ENCODE data around the gene MIB2. TPM values are rescaled to one million over a fixed set of nuclear protein-coding genes. Genes with fewer than 3 reads are reported as not detected.

The MIB2 gene
- total and polyA plus RNA-seq, 2 donors (not counting 1 experiment from before 2014, with no cell fraction given), result 7.1 to 74.3 TPM

GRCh38 chr1:1627829-1628753, 12.8 kb downstream of the MIB2 start:
- no peak overlapping the region for H3K4me2 ChIP-seq (ENCODE audit: extremely low read depth, insufficient read depth, low read length)
- H3K79me2 ChIP-seq (ENCODE audit: control insufficient read depth, insufficient read depth, low read length), result no peaks in the 10 kb centered on the region
- no peak overlapping the region for H3K27ac ChIP-seq (ENCODE audit: insufficient read depth, low read length)
- H3K36me3 ChIP-seq (ENCODE audit: control insufficient read depth, insufficient read depth, low read length), result peaks cover 8% of the 10 kb centered on the region
- no peak overlapping the region for H3K9ac ChIP-seq (ENCODE audit: insufficient read depth, low read length)
- H3K9me3 ChIP-seq (ENCODE audit: control insufficient read depth, insufficient read depth, low read depth, low read length), result no peaks in the 10 kb centered on the region
- no peak for TF ChIP-seq EZH2 (IDR thresholded peaks at IDR 0.05; ENCODE audit: low read length, missing control alignments)
- no peak for TF ChIP-seq CTCF (conservative IDR thresholded peaks at IDR 0.05 in 1 of 2, IDR thresholded peaks at IDR 0.05 in 1 of 2; ENCODE audit: low read depth in 1 of 2, low read length in 2 of 2)
- H3K4me1 ChIP-seq (ENCODE audit: control insufficient read depth, extremely low read depth, insufficient read depth, low read length), result no peaks in the 10 kb centered on the region
- H3K4me3 ChIP-seq (replicated peaks in 1 of 4; ENCODE audit: control extremely low read depth in 1 of 4, insufficient read depth in 1 of 4, low read depth in 3 of 4, low read length in 4 of 4), result no peak overlapping the region
- no peak for DNase-seq (ENCODE audit: low read depth in 2 of 2)
- no peaks in the 10 kb centered on the region for H4K20me1 ChIP-seq (ENCODE audit: control insufficient read depth, extremely low read depth, insufficient read depth, low read length)
- H2AFZ ChIP-seq (ENCODE audit: low read length), result no peak overlapping the region
- H3K27me3 ChIP-seq (ENCODE audit: control insufficient read depth, insufficient read depth, low read length), result peaks cover 6% of the 10 kb centered on the region

DNA sequence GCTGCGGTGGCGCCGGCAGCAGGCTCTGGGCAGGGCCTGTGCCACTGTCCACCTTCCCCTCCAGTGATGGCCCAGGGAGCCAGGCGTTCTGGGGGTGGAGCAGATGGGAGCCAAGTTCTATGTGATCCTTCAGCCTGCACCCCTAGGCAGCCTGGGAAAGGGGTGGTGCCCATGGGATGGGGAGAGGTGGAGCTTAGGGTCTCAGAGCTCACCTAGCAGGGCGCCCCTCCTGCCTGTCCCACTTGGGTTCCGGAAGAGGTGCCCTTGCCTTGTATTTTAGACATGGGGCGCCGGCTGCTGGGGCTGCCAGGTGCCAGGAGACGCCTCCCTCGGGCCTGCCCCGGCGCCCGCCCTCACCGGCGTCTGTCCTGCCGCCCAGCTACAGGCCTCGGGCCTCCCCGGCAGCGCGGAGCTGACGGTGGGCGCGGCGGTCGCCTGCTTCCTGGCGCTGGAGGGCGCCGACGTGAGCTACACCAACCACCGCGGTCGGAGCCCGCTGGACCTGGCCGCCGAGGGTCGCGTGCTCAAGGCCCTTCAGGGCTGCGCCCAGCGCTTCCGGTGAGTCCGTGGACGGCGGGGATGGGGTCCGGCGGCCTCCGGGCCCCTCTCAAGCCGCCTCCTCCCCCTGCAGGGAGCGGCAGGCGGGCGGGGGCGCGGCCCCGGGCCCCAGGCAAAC, 13.6 kb downstream of the MIB2 start:
- Histone ChIP-seq H3K79me2 (ENCODE audit: control insufficient read depth, insufficient read depth, low read length) (no peaks in the 10 kb centered on the region), H3K9ac (ENCODE audit: insufficient read depth, low read length) (no peak overlapping the region), H3K4me1 (ENCODE audit: control insufficient read depth, extremely low read depth, insufficient read depth, low read length) (no peaks in the 10 kb centered on the region), H3K9me3 (ENCODE audit: control insufficient read depth, insufficient read depth, low read depth, low read length) (no peaks in the 10 kb centered on the region), H3K27me3 (ENCODE audit: control insufficient read depth, insufficient read depth, low read length) (peaks cover 6% of the 10 kb centered on the region), H3K4me3 (replicated peaks in 1 of 4; ENCODE audit: control extremely low read depth in 1 of 4, insufficient read depth in 1 of 4, low read depth in 3 of 4, low read length in 4 of 4) (no peak overlapping the region), H3K27ac (ENCODE audit: insufficient read depth, low read length) (no peak overlapping the region), H3K36me3 (ENCODE audit: control insufficient read depth, insufficient read depth, low read length) (peaks cover 8% of the 10 kb centered on the region), H2AFZ (ENCODE audit: low read length) (no peak overlapping the region), H3K4me2 (ENCODE audit: extremely low read depth, insufficient read depth, low read length) (no peak overlapping the region), H4K20me1 (ENCODE audit: control insufficient read depth, extremely low read depth, insufficient read depth, low read length) (no peaks in the 10 kb centered on the region)
- no peak for DNase-seq (ENCODE audit: low read depth in 2 of 2)
- TF ChIP-seq EZH2 (IDR thresholded peaks at IDR 0.05; ENCODE audit: low read length, missing control alignments) (no peak), CTCF (conservative IDR thresholded peaks at IDR 0.05 in 1 of 2, IDR thresholded peaks at IDR 0.05 in 1 of 2; ENCODE audit: low read depth in 1 of 2, low read length in 2 of 2) (no peak)

DNA sequence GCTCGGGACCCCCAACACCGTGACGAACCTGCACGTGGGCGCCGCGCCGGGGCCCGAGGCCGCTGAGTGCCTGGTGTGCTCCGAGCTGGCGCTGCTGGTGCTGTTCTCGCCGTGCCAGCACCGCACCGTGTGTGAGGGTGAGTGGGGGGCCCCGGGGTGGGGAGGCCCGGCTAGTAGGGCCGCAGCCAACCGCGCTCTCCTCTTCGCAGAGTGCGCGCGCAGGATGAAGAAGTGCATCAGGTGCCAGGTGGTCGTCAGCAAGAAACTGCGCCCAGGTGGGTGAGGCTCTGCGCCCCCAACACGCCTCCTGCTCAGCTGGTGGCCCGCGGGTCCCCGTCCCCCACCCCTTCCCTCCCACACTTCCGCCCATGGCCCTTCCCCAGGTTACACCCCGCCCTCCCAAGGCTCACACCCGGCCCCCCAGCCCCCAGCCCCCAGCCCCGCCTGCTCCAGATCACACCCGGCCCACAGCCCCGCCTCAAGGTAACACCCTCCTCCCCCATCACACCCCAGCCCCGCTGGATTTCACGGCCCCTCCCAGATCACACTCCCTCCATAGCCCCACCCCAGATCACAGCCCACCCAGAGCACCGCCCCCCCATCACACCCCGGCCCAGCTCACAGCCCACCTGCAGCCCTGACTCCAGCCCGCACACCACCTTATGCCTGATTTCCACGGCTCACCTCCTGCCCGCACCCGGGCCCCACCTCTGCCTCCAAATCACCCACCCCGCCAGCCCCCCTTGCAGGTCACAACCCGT, 14.3 kb downstream of the MIB2 start:
- Histone ChIP-seq H3K27ac (ENCODE audit: insufficient read depth, low read length) (no peak overlapping the region), H3K4me2 (ENCODE audit: extremely low read depth, insufficient read depth, low read length) (no peak overlapping the region), H3K4me3 (replicated peaks in 1 of 4; ENCODE audit: control extremely low read depth in 1 of 4, insufficient read depth in 1 of 4, low read depth in 3 of 4, low read length in 4 of 4) (no peak overlapping the region), H4K20me1 (ENCODE audit: control insufficient read depth, extremely low read depth, insufficient read depth, low read length) (no peaks in the 10 kb centered on the region), H3K4me1 (ENCODE audit: control insufficient read depth, extremely low read depth, insufficient read depth, low read length) (no peaks in the 10 kb centered on the region), H3K27me3 (ENCODE audit: control insufficient read depth, insufficient read depth, low read length) (peaks cover 6% of the 10 kb centered on the region), H3K9ac (ENCODE audit: insufficient read depth, low read length) (no peak overlapping the region), H3K9me3 (ENCODE audit: control insufficient read depth, insufficient read depth, low read depth, low read length) (no peaks in the 10 kb centered on the region), H3K36me3 (ENCODE audit: control insufficient read depth, insufficient read depth, low read length) (peaks cover 6% of the 10 kb centered on the region), H2AFZ (ENCODE audit: low read length) (no peak overlapping the region), H3K79me2 (ENCODE audit: control insufficient read depth, insufficient read depth, low read length) (no peaks in the 10 kb centered on the region)
- no peak for TF ChIP-seq CTCF (conservative IDR thresholded peaks at IDR 0.05 in 1 of 2, IDR thresholded peaks at IDR 0.05 in 1 of 2; ENCODE audit: low read depth in 1 of 2, low read length in 2 of 2)
- TF ChIP-seq EZH2 (IDR thresholded peaks at IDR 0.05; ENCODE audit: low read length, missing control alignments), result no peak
- DNase-seq (ENCODE audit: low read depth in 2 of 2), result no peak
